Measurements from ENCODE around the gene FBXW11. TPM values are rescaled to one million over a fixed set of nuclear protein-coding genes. Genes with fewer than 3 reads are reported as not detected.

FBXW11 gene
- total and polyA plus RNA-seq, 2 donors from 2014 or later: 16.0 to 44.4 TPM

GRCh38 chr5:172042183-172042582 lies 35.7 kb upstream of the FBXW11 start:
- no peak for DNase-seq
- H3K9me3 ChIP-seq (ENCODE audit: control insufficient read depth in 2 of 3, insufficient read depth in 1 of 3, low read length in 3 of 3): no peaks in the 10 kb centered on the region
- H3K27me3 ChIP-seq (ENCODE audit: control insufficient read depth, insufficient read depth, low read length): no peaks in the 10 kb centered on the region
- H3K36me3 ChIP-seq (ENCODE audit: control insufficient read depth in 2 of 3, insufficient read depth in 3 of 3, low read length in 3 of 3): no peaks in the 10 kb centered on the region
- peaks cover 0 to 5% (median 0%) of the 10 kb centered on the region in 3 donors for H3K4me1 ChIP-seq (ENCODE audit: control insufficient read depth in 2 of 3, insufficient read depth in 2 of 3, low read depth in 1 of 3, low read length in 3 of 3)
- no peak overlapping the region for H3K4me3 ChIP-seq (ENCODE audit: low read length in 3 of 3)
- TF ChIP-seq CTCF (IDR thresholded peaks at IDR 0.05; ENCODE audit: borderline replicate concordance, extremely low read depth, insufficient read depth): no peak
- no peak for FAIRE-seq
- intact Hi-C loops (cut with DNase I): no loop called here
- no peak overlapping the region for H3K9ac ChIP-seq (ENCODE audit: low read length in 3 of 3)
- H3K27ac ChIP-seq (ENCODE audit: low read depth in 2 of 2, low read length in 2 of 2): no peak overlapping the region

GRCh38 chr5:172038167-172038566 lies 31.7 kb upstream of the FBXW11 start:
- Histone ChIP-seq H3K4me3 (ENCODE audit: low read length in 3 of 3) (no peak overlapping the region), H3K36me3 (ENCODE audit: control insufficient read depth in 2 of 3, insufficient read depth in 3 of 3, low read length in 3 of 3) (no peaks in the 10 kb centered on the region), H3K4me1 (ENCODE audit: control insufficient read depth in 2 of 3, insufficient read depth in 2 of 3, low read depth in 1 of 3, low read length in 3 of 3) (peaks cover 0 to 4% (median 0%) of the 10 kb centered on the region in 3 donors), H3K9me3 (ENCODE audit: control insufficient read depth in 2 of 3, insufficient read depth in 1 of 3, low read length in 3 of 3) (no peaks in the 10 kb centered on the region), H3K27ac (ENCODE audit: low read depth in 2 of 2, low read length in 2 of 2) (no peak overlapping the region), H3K27me3 (ENCODE audit: control insufficient read depth, insufficient read depth, low read length) (no peaks in the 10 kb centered on the region), H3K9ac (ENCODE audit: low read length in 3 of 3) (no peak overlapping the region)
- DNase-seq (no peak), FAIRE-seq (no peak)
- intact Hi-C loops (cut with DNase I): loop anchor here (10.0 kb wide), 1 partner anchor 123 kb away; no protein-coding TSS in a partner anchor
- TF ChIP-seq CTCF (IDR thresholded peaks at IDR 0.05; ENCODE audit: borderline replicate concordance, extremely low read depth, insufficient read depth): no peak

- no peaks in the 10 kb centered on the region for H3K9me3 ChIP-seq (ENCODE audit: control insufficient read depth in 2 of 3, insufficient read depth in 1 of 3, low read length in 3 of 3)
- no peak overlapping the region for H3K9ac ChIP-seq (ENCODE audit: low read length in 3 of 3)
- intact Hi-C loops (cut with DNase I): loop anchor here (10.0 kb wide), 1 partner anchor 120 kb away; no protein-coding TSS in a partner anchor
- H3K27me3 ChIP-seq (ENCODE audit: control insufficient read depth, insufficient read depth, low read length): no peaks in the 10 kb centered on the region
- DNase-seq (no peak), FAIRE-seq (no peak)
- no peak for TF ChIP-seq CTCF (IDR thresholded peaks at IDR 0.05; ENCODE audit: borderline replicate concordance, extremely low read depth, insufficient read depth)
- no peak overlapping the region for H3K4me3 ChIP-seq (ENCODE audit: low read length in 3 of 3)
- peaks cover 0 to 2% (median 0%) of the 10 kb centered on the region in 3 donors for H3K4me1 ChIP-seq (ENCODE audit: control insufficient read depth in 2 of 3, insufficient read depth in 2 of 3, low read depth in 1 of 3, low read length in 3 of 3)
- H3K36me3 ChIP-seq (ENCODE audit: control insufficient read depth in 2 of 3, insufficient read depth in 3 of 3, low read length in 3 of 3): no peaks in the 10 kb centered on the region
- no peak overlapping the region for H3K27ac ChIP-seq (ENCODE audit: low read depth in 2 of 2, low read length in 2 of 2)
Measured at GRCh38 chr5:172035049-172035448, 28.6 kb upstream of the FBXW11 start.
